RWPE2 (cell line): ENCODE results near the gene LRRC26.
A peak's percentile ranks its signal among the peaks of the same experiment; 100 is the strongest.

ENCODE experiments used
- ATAC-seq: fragments of 200-7000 bp; cut with Tn5 transposase; 3 replicates; pipeline ENCODE4 v1.9.1; 2021; ENCODE audit warnings: low read depth
- DNase-seq: peaks from one replicate; pipeline ENCODE4 v3.0.0-alpha.2; 2020; ENCODE audit warnings: low spot score
- H3K27ac ChIP-seq: fragments of 450-650 bp; 2 replicates; pipeline ENCODE4 v1.5.1; 2017; ENCODE audit warnings: mild to moderate bottlenecking; ENCODE audit not compliant: poor library complexity, severe bottlenecking
- H3K27me3 ChIP-seq: fragments of 250-450 bp; sonication (Bioruptor Pico); 2 replicates; pipeline ENCODE4 v1.5.1; 2021; ENCODE audit warnings: mild to moderate bottlenecking, moderate library complexity; ENCODE audit not compliant: insufficient read depth, poor library complexity, severe bottlenecking
- H3K36me3 ChIP-seq: fragments of 250-450 bp; sonication (Bioruptor Pico); 2 replicates; pipeline ENCODE4 v1.5.1; 2020; ENCODE audit warnings: low read depth, mild to moderate bottlenecking, moderate library complexity
- H3K4me1 ChIP-seq: fragments of 250-450 bp; sonication (Bioruptor Pico); 2 replicates; pipeline ENCODE4 v1.5.1; 2021; ENCODE audit warnings: mild to moderate bottlenecking, moderate library complexity; ENCODE audit not compliant: insufficient read depth, poor library complexity, severe bottlenecking
- H3K4me3 ChIP-seq: fragments of 250-450 bp; sonication (Bioruptor Pico); 2 replicates; pipeline ENCODE4 v1.5.1; 2021; ENCODE audit warnings: mild to moderate bottlenecking, moderate library complexity; ENCODE audit not compliant: severe bottlenecking
- H3K9me3 ChIP-seq: fragments of 250-450 bp; sonication (Bioruptor Pico); 2 replicates; pipeline ENCODE4 v1.5.1; 2021; ENCODE audit warnings: mild to moderate bottlenecking, moderate library complexity; ENCODE audit not compliant: severe bottlenecking
- TF ChIP-seq, protein P1 (sequence below): fragments of 450-650 bp; IDR thresholded peaks from one replicate; pipeline ENCODE4 v1.5.1; 2017; ENCODE audit warnings: mild to moderate bottlenecking, moderate library complexity; ENCODE audit not compliant: poor library complexity, severe bottlenecking

Gene LRRC26

DNA sequence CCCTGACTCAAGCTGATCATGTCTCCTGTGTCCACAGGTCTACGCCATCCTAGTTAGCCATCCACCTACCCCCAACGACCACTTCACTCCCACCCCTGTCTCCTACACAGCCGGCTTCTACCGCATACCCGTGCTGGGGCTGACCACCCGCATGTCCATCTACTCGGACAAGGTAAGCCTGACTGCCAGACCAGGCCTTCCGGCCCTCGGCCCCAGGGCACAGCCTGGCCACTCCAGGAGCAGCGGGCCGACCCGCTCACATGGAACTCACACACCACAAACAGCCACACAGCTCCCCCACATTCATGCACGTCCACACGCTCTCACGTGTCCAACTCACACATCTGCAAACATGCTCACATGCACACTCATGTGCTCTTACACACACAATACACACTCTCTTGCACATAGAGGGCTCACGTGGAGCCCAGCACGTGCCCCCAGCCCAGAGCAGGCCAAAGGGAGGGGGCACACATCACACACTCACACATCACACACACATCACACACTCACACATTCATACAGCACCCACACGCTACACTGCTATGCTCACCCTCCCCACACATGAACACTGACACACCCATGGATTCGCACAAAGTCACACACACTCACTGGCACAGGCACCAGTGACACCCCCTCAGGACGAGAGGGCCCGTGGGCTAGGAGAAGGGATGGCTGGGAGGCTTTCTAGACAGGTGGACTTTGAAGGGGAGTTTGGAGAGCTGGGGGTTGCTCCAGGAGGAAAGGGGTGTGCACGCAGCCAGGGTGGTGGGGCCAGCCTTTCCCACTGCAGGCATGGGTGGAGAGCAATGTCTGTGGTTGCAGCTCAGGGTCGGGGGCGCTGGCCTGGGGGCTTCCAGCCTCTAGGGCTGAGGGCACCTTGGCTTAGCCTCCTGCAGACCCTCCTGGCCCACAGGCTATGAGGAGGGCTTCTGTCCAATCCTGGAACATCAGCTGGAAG is 27.6 kb downstream of the LRRC26 start:
- no peak for ATAC-seq
- Histone ChIP-seq H3K27ac (no peak overlapping the region), H3K9me3 (no peaks in the 10 kb centered on the region), H3K4me3 (no peak overlapping the region), H3K27me3 (peaks cover 51% of the 10 kb centered on the region), H3K4me1 (no peaks in the 10 kb centered on the region), H3K36me3 (no peaks in the 10 kb centered on the region)
- TF ChIP-seq, protein P1, sequence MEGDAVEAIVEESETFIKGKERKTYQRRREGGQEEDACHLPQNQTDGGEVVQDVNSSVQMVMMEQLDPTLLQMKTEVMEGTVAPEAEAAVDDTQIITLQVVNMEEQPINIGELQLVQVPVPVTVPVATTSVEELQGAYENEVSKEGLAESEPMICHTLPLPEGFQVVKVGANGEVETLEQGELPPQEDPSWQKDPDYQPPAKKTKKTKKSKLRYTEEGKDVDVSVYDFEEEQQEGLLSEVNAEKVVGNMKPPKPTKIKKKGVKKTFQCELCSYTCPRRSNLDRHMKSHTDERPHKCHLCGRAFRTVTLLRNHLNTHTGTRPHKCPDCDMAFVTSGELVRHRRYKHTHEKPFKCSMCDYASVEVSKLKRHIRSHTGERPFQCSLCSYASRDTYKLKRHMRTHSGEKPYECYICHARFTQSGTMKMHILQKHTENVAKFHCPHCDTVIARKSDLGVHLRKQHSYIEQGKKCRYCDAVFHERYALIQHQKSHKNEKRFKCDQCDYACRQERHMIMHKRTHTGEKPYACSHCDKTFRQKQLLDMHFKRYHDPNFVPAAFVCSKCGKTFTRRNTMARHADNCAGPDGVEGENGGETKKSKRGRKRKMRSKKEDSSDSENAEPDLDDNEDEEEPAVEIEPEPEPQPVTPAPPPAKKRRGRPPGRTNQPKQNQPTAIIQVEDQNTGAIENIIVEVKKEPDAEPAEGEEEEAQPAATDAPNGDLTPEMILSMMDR = no peak
- DNase-seq = peak; percentile 51

GRCh38 chr9:137141050-137141810 is 28.6 kb downstream of the LRRC26 start:
- TF ChIP-seq, protein P1 = no peak
- peaks cover 55% of the 10 kb centered on the region for H3K27me3 ChIP-seq
- H3K4me1 ChIP-seq = no peaks in the 10 kb centered on the region
- H3K27ac ChIP-seq = no peak overlapping the region
- ATAC-seq = no peak
- no peak overlapping the region for H3K4me3 ChIP-seq
- peak; percentile 59 for DNase-seq
- no peaks in the 10 kb centered on the region for H3K36me3 ChIP-seq
- H3K9me3 ChIP-seq = no peaks in the 10 kb centered on the region

DNA sequence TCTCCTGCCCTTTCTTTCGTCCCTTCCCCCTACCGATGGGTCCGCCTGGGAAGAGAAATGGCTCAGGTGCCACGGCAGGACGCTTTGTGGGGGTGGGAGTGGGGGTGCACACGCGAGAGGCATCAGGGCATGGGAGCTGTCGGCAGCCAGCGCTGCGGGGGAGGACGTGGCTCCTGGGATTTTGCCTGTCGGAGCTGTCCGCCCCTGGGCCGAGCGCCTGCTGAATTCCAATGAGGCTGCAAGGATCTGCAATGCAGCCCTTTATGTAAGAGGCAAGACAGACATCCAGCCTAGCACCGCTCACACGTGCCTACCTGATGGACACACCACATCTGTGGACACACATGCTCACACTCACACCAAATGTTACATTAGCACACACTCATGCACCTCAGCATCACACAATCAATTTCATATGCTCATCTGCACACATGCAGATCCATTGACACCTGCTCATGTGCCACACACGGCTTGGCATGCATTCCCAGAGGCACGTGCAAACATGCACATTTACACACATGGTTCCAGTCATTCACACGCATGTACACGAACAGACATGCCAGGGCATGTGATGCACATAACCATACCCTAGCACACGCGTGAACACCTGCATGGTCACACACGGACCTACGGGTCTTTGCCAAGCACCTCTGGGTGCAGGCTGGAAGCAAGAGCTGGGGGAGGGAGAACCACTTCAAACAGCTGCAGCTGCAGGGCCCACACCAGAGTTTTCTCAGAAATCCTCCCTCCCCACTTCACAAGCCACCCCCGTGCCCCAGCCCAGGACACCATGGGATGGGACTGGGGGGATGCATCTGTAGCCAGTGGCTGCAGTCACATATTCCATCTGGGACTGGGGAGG is 29.5 kb downstream of the LRRC26 start:
- TF ChIP-seq, protein P1 = no peak
- Histone ChIP-seq H3K4me3 (no peak overlapping the region), H3K4me1 (no peaks in the 10 kb centered on the region), H3K9me3 (no peaks in the 10 kb centered on the region), H3K36me3 (no peaks in the 10 kb centered on the region), H3K27ac (no peak overlapping the region), H3K27me3 (peaks cover 53% of the 10 kb centered on the region)
- DNase-seq = peak; percentile 62
- no peak for ATAC-seq

GRCh38 chr9:137139468-137140150 is 30.2 kb downstream of the LRRC26 start:
- Histone ChIP-seq H3K9me3 (no peaks in the 10 kb centered on the region), H3K4me3 (no peak overlapping the region), H3K27me3 (peaks cover 53% of the 10 kb centered on the region), H3K36me3 (no peaks in the 10 kb centered on the region), H3K4me1 (no peaks in the 10 kb centered on the region), H3K27ac (no peak overlapping the region)
- TF ChIP-seq, protein P1 = no peak
- ATAC-seq (no peak), DNase-seq (peak; percentile 55)
